Esophagus squamous epithelium (tissue), 4 donors: Measurements from ENCODE around the gene ACSL4.

ENCODE experiments used
- CTCF ChIP-seq, 6 experiments: fragments of 450-650 bp in 4 of 6; fragments of 200-600 bp in 2 of 6; sonication (generic) in 2 of 6; IDR thresholded peaks; one replicate each; pipeline ENCODE4 v1.5.1; 2016 to 2019; ENCODE audit warnings: antibody characterized with exemption in 6 of 6, mild to moderate bottlenecking in 4 of 6, moderate library complexity in 4 of 6
- POLR2A ChIP-seq, 4 donors: fragments of 450-650 bp; IDR thresholded peaks; one replicate each; pipeline ENCODE4 v1.6.1; 2017; ENCODE audit warnings: antibody characterized with exemption in 4 of 4, mild to moderate bottlenecking in 4 of 4, moderate library complexity in 3 of 4

GRCh38 chrX:109660435-109661143 lies 72.5 kb downstream of the ACSL4 start:
- TF ChIP-seq CTCF (IDR thresholded peaks at IDR 0.05) (no peak), POLR2A (IDR thresholded peaks at IDR 0.05) (no peak)
